Right atrium auricular region (tissue), 2 donors: ENCODE measurements around the gene MAGI1. TPM values are rescaled to one million over a fixed set of nuclear protein-coding genes. Genes with fewer than 3 reads are reported as not detected.

ENCODE experiments used
- DNase-seq: peaks from one replicate; pipeline ENCODE4 v3.0.0-alpha.2; 2019; ENCODE audit warnings: low spot score
- H3K27ac ChIP-seq, 2 donors: fragments of 200-600 bp; sonication (generic); 1 replicate in 1 of 2; 2 replicates in 1 of 2; pipeline ENCODE4 v1.5.1; 2016 to 2019
- H3K27me3 ChIP-seq, 2 donors: fragments of 200-600 bp; sonication (generic); one replicate each; pipeline versions ENCODE4 v1.5.1 to v1.6.0; 2017 to 2019
- H3K36me3 ChIP-seq: fragments of 200-600 bp; sonication (generic); one replicate; pipeline ENCODE4 v1.5.1; 2016
- H3K4me1 ChIP-seq, 2 donors: fragments of 200-600 bp; sonication (generic); one replicate each; pipeline versions ENCODE4 v1.5.1 to v1.6.0; 2017 to 2019
- H3K4me3 ChIP-seq, 2 donors: fragments of 200-600 bp; sonication (generic); 1 replicate in 1 of 2; 2 replicates in 1 of 2; pipeline ENCODE4 v1.5.1; 2017 to 2019; ENCODE audit warnings: mild to moderate bottlenecking in 1 of 2, moderate library complexity in 1 of 2
- H3K9me3 ChIP-seq, 2 donors: fragments of 200-600 bp; sonication (generic); one replicate each; pipeline ENCODE4 v1.5.1; 2019
- CTCF ChIP-seq, 2 donors: fragments of 200-600 bp; sonication (generic); IDR thresholded peaks; one replicate each; pipeline ENCODE4 v1.5.1; 2019; ENCODE audit warnings: antibody characterized with exemption in 2 of 2
- total RNA-seq, 2 donors: library from RNA; depleted of rRNA; stranded (reverse); fragments of >200 nt; gene quantifications; one replicate each; pipeline ENCODE4 v1.1.0, GENCODE V29; 2016

Gene MAGI1
- total RNA-seq, 2 donors from 2014 or later = 28.5 to 34.8 TPM

- no peak for TF ChIP-seq CTCF (IDR thresholded peaks at IDR 0.05)
- Histone ChIP-seq H3K27me3 (no peaks in the 10 kb centered on the region), H3K4me1 (peaks cover 0 to 17% of the 10 kb centered on the region in 2 donors), H3K4me3 (no peak overlapping the region), H3K36me3 (no peaks in the 10 kb centered on the region), H3K9me3 (no peaks in the 10 kb centered on the region), H3K27ac (no peak overlapping the region)
- no peak for DNase-seq
Observed at GRCh38 chr3:65905771-65906170, 132.9 kb downstream of the MAGI1 start.

GRCh38 chr3:65904016-65904415, 134.7 kb downstream of the MAGI1 start:
- Histone ChIP-seq H3K4me1 (peaks cover 0 to 34% of the 10 kb centered on the region in 2 donors), H3K27me3 (no peaks in the 10 kb centered on the region), H3K27ac (no peak overlapping the region), H3K9me3 (no peaks in the 10 kb centered on the region), H3K36me3 (no peaks in the 10 kb centered on the region), H3K4me3 (no peak overlapping the region)
- no peak for TF ChIP-seq CTCF (IDR thresholded peaks at IDR 0.05)
- no peak for DNase-seq

GRCh38 chr3:65902304-65902793, 136.4 kb downstream of the MAGI1 start:
- Histone ChIP-seq H3K4me3 (no peak overlapping the region), H3K36me3 (no peaks in the 10 kb centered on the region), H3K4me1 (peaks cover 0 to 34% of the 10 kb centered on the region in 2 donors), H3K9me3 (no peaks in the 10 kb centered on the region), H3K27me3 (no peaks in the 10 kb centered on the region), H3K27ac (no peak overlapping the region)
- TF ChIP-seq CTCF (IDR thresholded peaks at IDR 0.05) = no peak
- DNase-seq = no peak

GRCh38 chr3:65901226-65901625, 137.5 kb downstream of the MAGI1 start:
- TF ChIP-seq CTCF (IDR thresholded peaks at IDR 0.05) = no peak
- no peak overlapping the region for H3K27ac ChIP-seq
- no peaks in the 10 kb centered on the region for H3K9me3 ChIP-seq
- H3K36me3 ChIP-seq = no peaks in the 10 kb centered on the region
- no peaks in the 10 kb centered on the region for H3K27me3 ChIP-seq
- H3K4me1 ChIP-seq = peaks cover 0 to 34% of the 10 kb centered on the region in 2 donors
- no peak for DNase-seq
- H3K4me3 ChIP-seq = no peak overlapping the region

- Histone ChIP-seq H3K9me3 (no peaks in the 10 kb centered on the region), H3K36me3 (no peaks in the 10 kb centered on the region), H3K4me1 (peaks cover 0 to 46% of the 10 kb centered on the region in 2 donors), H3K4me3 (no peak overlapping the region), H3K27ac (no peak overlapping the region), H3K27me3 (no peaks in the 10 kb centered on the region)
- TF ChIP-seq CTCF (IDR thresholded peaks at IDR 0.05) = no peak
- DNase-seq = no peak
Observed at GRCh38 chr3:65899226-65899625, 139.5 kb downstream of the MAGI1 start.

GRCh38 chr3:65897766-65898165, 141.0 kb downstream of the MAGI1 start:
- no peak for TF ChIP-seq CTCF (IDR thresholded peaks at IDR 0.05)
- Histone ChIP-seq H3K4me1 (peaks cover 0 to 53% of the 10 kb centered on the region in 2 donors), H3K27ac (no peak overlapping the region), H3K4me3 (no peak overlapping the region), H3K36me3 (no peaks in the 10 kb centered on the region), H3K9me3 (no peaks in the 10 kb centered on the region), H3K27me3 (no peaks in the 10 kb centered on the region)
- no peak for DNase-seq
